ENCODE data around the gene CATSPER1. TPM values are rescaled to one million over a fixed set of nuclear protein-coding genes. Genes with fewer than 3 reads are reported as not detected.

CATSPER1 gene
- total RNA-seq, 1 experiment from 2014 or later: 0.15 TPM

GRCh38 chr11:66050581-66051231 lies 24.4 kb upstream of the CATSPER1 start:
- peaks cover 18% of the 10 kb centered on the region for H3K4me1 ChIP-seq (ENCODE audit: control insufficient read depth, insufficient read depth, low read length)
- H3K27ac ChIP-seq (ENCODE audit: low read length): peak overlapping the region; percentile 98
- no TSS peak for BruUV-seq (replicated peaks)
- TF ChIP-seq TCF7L2 (IDR thresholded peaks at IDR 0.05; ENCODE audit: low read depth, low read length) (no peak), CTCF (IDR thresholded peaks at IDR 0.05) (no peak), SIN3A (IDR thresholded peaks at IDR 0.05; ENCODE audit: borderline replicate concordance, insufficient read depth, low read depth, low read length) (no peak), REST (IDR thresholded peaks at IDR 0.05; ENCODE audit: insufficient read depth in 1 of 2, low read depth in 2 of 2, low read length in 1 of 2) (no peak), POLR2AphosphoS5 (IDR thresholded peaks at IDR 0.05; ENCODE audit: low read depth, low read length) (no peak)
- no peaks in the 10 kb centered on the region for H3K9me3 ChIP-seq (ENCODE audit: control insufficient read depth, insufficient read depth, low read depth, low read length)
- H3K36me3 ChIP-seq (ENCODE audit: control insufficient read depth, insufficient read depth, low read length): peaks cover 16% of the 10 kb centered on the region
- ChIA-PET CTCF (no interaction called here), POLR2A (interaction anchor here (0.7 to 1.4 kb wide), 2 partner anchors 48 to 63 kb away, joined by 3 to 9 read pairs; partner anchors contain the start of gene BANF1)
- ATAC-seq (no peak), DNase-seq (ENCODE audit: low read depth, low spot score) (no peak)
- H3K4me3 ChIP-seq (ENCODE audit: low read depth in 2 of 2, low read length in 2 of 2): peak overlapping the region in 1 of 2 experiments; percentile 71; a peak in 2 of 4 replicates
- intact Hi-C loops (cut with micrococcal nuclease; ENCODE audit: unreplicated experiment) (no loop called here), in situ Hi-C loops (cut with HindIII; ENCODE audit: low pct_unique_long_range_greater_than_20kb, low sequenced_read_pairs) (no loop called here)
- no peaks in the 10 kb centered on the region for H3K27me3 ChIP-seq (ENCODE audit: control insufficient read depth, insufficient read depth, low read length)

GRCh38 chr11:66048547-66049323 lies 22.5 kb upstream of the CATSPER1 start, which contains the start of gene GAL3ST3:
Gene GAL3ST3, minus strand, starts transcription at chr11:66049161. Its CDS starts 3,746 bp downstream, at chr11:66045415.
- no TSS peak for BruUV-seq (replicated peaks)
- CTCF ChIA-PET: no interaction called here
- ATAC-seq (no peak), DNase-seq (ENCODE audit: low read depth, low spot score) (no peak)
- H3K36me3 ChIP-seq (ENCODE audit: control insufficient read depth, insufficient read depth, low read length): peaks cover 3% of the 10 kb centered on the region; the same call in 1 of the 2 replicates
- H3K9me3 ChIP-seq (ENCODE audit: control insufficient read depth, insufficient read depth, low read depth, low read length): no peaks in the 10 kb centered on the region
- no peak for TF ChIP-seq REST (IDR thresholded peaks at IDR 0.05; ENCODE audit: insufficient read depth in 1 of 2, low read depth in 2 of 2, low read length in 1 of 2)
- no peak for TF ChIP-seq POLR2AphosphoS5 (IDR thresholded peaks at IDR 0.05; ENCODE audit: low read depth, low read length)
- TF ChIP-seq SIN3A (IDR thresholded peaks at IDR 0.05; ENCODE audit: borderline replicate concordance, insufficient read depth, low read depth, low read length): no peak
- TF ChIP-seq TCF7L2 (IDR thresholded peaks at IDR 0.05; ENCODE audit: low read depth, low read length): no peak
- no peak for TF ChIP-seq CTCF (IDR thresholded peaks at IDR 0.05)
- no peak within 1 kb of the TSS for H3K27ac ChIP-seq (ENCODE audit: low read length)
- H3K4me3 ChIP-seq (ENCODE audit: low read depth in 2 of 2, low read length in 2 of 2): peak within 1 kb of the TSS in 1 of 2 experiments; percentile 15; a peak in 1 of 4 replicates
- in situ Hi-C loops (cut with HindIII; ENCODE audit: low pct_unique_long_range_greater_than_20kb, low sequenced_read_pairs): no loop called here
- peaks cover 20% of the 10 kb centered on the region for H3K4me1 ChIP-seq (ENCODE audit: control insufficient read depth, insufficient read depth, low read length)
- intact Hi-C loops (cut with micrococcal nuclease; ENCODE audit: unreplicated experiment): no loop called here
- POLR2A ChIA-PET: no interaction called here
- H3K27me3 ChIP-seq (ENCODE audit: control insufficient read depth, insufficient read depth, low read length): no peaks in the 10 kb centered on the region

Data from Panc1 (cell line).